Islet precursor cell (in vitro differentiated cells): ENCODE results near the gene FMO3.

Source experiments
- DNase-seq: peaks from one replicate; pipeline ENCODE4 v3.0.0-alpha.2; 2018

FMO3 gene

DNA sequence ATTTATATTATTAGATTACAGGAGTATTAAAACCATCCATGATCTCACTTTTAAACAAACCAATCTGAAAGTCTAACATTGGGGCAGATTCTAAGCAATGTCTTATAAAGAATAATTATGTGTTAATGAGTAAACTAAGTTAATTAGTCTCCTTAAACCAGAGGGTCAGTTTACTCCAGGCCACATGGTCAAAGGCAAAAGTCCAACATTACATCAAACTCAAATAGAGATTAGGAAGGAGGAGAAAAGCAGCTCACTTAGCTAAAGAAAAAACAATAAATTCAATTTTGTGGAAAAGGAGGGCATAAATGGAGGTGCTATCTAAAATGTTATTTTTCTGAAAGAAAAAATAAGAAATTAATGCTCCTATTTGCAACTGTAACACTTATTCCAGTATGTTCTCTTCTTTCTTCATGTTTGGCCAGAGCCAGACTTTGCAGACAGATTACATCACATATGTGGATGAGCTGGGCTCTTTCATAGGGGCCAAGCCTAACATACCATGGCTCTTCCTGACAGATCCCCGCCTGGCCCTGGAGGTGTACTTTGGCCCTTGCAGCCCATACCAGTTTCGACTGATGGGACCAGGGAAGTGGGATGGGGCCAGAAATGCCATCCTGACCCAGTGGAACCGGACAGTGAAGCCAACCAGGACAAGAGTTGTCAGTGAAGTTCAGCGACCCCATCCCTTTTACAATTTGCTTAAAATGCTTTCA lies 70.1 kb downstream of the FMO3 start:
- DNase-seq = no peak

DNA sequence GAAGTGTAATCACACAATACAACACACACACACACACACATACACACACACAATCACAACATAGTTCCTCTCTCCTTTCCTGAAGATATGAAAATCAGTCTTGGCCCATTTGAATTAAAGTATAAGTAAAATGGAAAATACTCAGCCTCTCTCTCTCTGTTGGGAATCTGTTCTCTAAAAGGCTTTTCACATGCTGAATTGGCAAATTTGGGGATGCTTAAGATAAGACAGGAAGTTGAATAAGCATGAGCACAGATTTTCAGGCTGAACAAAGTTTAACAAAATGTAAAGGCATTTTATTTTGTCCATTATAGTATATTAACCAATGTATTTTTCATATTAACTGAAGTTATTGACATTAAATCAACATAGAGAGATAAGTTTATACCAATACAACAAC lies 70.7 kb downstream of the FMO3 start:
- no peak for DNase-seq

DNA sequence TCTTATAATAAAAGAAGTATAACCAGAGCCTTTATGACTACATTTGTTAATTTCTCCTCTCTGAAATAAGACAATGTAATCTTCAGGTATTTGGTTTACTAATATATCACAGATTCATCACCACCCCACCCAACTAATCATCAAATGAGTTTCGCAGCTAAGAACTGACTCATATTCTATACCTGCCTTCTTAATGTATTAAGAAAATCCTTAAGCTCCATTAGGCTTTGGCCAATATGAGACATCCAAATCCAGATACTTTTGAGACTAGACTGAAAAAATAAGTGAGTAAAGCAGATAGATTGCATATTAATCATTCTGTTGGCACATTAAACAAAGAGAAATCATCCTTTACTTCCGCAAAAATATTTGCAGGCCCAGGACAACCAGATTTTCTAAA lies 75.7 kb downstream of the FMO3 start:
- DNase-seq = no peak
